T-helper 2 cell treated with Interferon-gamma antibody and Interleukin-4, amounts not matched to agents 5 μg/mL and 100 μg/mL, for 36 hours (primary cell): ENCODE results near the gene TMEM203.
"Not testable (repeated sequence)": the region's sequence is repeated elsewhere in the genome, so short reads cannot be mapped to it uniquely, and the experiment has no call there.

ENCODE experiments used
- DNase-seq: peaks from one replicate; pipeline ENCODE4 v3.0.0; 2021; ENCODE audit warnings: low spot score
- H3K27ac Mint-ChIP-seq: one replicate; pipeline ENCODE4 v1.8.0; 2021; ENCODE audit warnings: mild to moderate bottlenecking, mixed read lengths
- H3K27me3 Mint-ChIP-seq: one replicate; pipeline ENCODE4 v1.8.0; 2021; ENCODE audit warnings: low read depth, mixed read lengths
- H3K36me3 Mint-ChIP-seq: one replicate; pipeline ENCODE4 v1.8.0; 2021; ENCODE audit warnings: low read depth, mixed read lengths
- H3K4me1 Mint-ChIP-seq: one replicate; pipeline ENCODE4 v1.8.0; 2021; ENCODE audit warnings: low read depth, mixed read lengths
- H3K4me3 Mint-ChIP-seq: one replicate; pipeline ENCODE4 v1.8.0; 2022; ENCODE audit warnings: mild to moderate bottlenecking, moderate library complexity, mixed read lengths
- H3K9me3 Mint-ChIP-seq: one replicate; pipeline ENCODE4 v1.8.0; 2021; ENCODE audit warnings: mixed read lengths

TMEM203 gene

DNA sequence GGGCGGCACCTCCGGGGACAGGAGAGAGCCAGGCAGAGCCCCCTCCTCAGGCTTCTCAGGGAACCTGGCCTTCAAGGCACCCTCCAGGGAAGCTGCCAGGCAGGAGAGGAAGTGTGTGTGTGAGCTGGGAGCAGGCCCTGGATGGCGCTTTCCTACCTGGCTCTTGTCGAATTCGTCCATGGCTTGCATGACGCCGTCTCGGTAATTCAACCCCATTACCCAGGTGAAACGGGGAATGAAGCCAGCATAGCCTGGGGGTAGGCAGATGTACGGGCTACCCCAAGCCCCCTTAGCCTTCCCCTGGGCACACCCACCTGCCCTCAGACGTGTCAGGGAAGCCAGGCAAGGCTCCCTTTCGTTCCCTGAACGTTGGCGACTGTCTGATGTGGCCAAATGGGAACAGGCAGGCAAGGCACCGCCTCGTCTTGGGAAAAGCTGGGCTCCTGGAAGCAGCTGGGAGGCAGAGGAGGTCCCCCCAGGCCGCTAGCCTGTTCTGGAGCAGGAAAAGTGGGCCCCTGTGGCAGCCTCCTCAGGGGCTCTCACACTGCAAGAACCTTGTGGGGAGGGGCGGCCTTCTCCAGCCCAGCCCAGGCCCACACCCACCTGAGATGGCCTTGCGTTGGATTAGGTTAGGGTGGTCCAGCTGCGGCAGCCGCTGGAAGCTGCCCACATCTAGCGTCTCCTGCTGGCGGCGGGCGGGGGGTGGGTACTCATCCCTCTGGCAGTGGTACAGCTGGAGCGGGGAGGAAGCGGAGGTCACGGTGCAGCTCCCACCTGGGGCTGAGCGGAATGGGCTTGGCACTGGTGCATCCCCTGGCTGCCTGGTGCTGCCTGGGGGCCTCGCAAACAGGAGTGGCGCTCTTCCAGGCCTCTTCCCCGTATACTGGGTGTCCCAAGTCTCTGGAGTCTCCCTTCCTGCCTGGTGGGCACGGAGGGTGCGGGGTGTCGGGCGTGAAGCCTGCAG lies 39.3 kb upstream of the TMEM203 start:
- no peaks in the 10 kb centered on the region for H3K9me3 Mint-ChIP-seq
- peaks cover 23% of the 10 kb centered on the region for H3K36me3 Mint-ChIP-seq
- no peak for DNase-seq
- peaks cover 2% of the 10 kb centered on the region for H3K27me3 Mint-ChIP-seq
- no peak overlapping the region for H3K27ac Mint-ChIP-seq
- H3K4me1 Mint-ChIP-seq, result peaks cover 14% of the 10 kb centered on the region
- H3K4me3 Mint-ChIP-seq, result no peak overlapping the region

DNA sequence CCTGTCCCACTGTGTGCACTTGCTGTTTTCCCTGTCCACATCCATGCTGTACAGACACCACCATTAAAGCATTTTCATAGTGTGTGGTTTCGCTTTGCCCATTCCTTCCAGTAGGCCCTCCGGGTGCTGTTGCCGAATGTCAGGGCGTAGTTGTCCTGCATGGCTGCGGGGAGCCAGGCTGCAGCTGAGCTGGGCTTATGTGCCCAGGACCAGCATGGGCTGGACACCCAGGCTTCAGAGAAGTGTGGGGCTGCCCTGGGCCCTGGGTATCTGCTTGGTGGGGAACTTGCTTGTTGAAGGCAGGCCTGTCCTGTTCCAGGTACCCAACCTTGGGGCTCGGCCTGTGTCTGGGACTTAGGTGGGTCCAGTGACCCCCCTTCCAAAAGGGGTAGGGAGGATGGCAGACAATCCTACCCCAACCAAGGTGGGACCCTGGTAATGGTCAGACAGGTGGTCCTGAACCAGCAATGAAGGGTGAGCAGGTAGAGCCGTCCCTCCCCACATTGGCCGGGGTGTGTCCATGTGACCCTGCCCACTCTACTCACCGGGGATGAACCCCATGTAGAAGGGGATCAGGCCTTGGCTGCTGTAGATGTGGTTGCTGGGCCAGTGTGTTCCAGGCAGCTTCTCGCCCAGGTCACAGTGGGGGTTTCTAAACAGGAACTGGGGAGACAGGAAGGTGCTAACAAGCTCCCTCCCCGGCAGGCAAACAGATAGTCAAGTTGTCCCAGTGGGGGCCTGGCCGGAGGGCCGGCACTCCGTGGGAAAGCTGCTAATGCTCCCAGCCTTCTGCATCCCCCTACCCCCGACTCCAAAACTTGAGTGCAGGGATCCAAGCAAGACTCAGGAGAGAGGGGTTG lies 38.4 kb upstream of the TMEM203 start:
- Mint-ChIP-seq H3K27ac (no peak overlapping the region), H3K4me1 (peaks cover 17% of the 10 kb centered on the region), H3K4me3 (peak overlapping the region; percentile 89), H3K36me3 (peaks cover 23% of the 10 kb centered on the region), H3K9me3 (no peaks in the 10 kb centered on the region), H3K27me3 (peaks cover 2% of the 10 kb centered on the region)
- no peak for DNase-seq

DNA sequence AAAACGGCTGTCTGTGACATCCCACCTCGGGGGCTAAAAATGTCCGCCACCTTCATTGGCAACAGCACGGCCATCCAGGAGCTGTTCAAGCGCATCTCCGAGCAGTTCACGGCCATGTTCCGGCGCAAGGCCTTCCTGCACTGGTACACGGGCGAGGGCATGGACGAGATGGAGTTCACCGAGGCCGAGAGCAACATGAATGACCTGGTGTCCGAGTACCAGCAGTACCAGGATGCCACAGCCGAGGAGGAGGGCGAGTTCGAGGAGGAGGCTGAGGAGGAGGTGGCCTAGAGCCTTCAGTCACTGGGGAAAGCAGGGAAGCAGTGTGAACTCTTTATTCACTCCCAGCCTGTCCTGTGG lies 37.8 kb upstream of the TMEM203 start:
- not testable (repeated sequence) for H3K27me3 Mint-ChIP-seq, H3K9me3 Mint-ChIP-seq, DNase-seq
- Mint-ChIP-seq H3K4me1 (peaks cover 18% of the 10 kb centered on the region), H3K4me3 (peak overlapping the region; percentile 89), H3K36me3 (peaks cover 23% of the 10 kb centered on the region), H3K27ac (peak overlapping the region; percentile 60)

DNA sequence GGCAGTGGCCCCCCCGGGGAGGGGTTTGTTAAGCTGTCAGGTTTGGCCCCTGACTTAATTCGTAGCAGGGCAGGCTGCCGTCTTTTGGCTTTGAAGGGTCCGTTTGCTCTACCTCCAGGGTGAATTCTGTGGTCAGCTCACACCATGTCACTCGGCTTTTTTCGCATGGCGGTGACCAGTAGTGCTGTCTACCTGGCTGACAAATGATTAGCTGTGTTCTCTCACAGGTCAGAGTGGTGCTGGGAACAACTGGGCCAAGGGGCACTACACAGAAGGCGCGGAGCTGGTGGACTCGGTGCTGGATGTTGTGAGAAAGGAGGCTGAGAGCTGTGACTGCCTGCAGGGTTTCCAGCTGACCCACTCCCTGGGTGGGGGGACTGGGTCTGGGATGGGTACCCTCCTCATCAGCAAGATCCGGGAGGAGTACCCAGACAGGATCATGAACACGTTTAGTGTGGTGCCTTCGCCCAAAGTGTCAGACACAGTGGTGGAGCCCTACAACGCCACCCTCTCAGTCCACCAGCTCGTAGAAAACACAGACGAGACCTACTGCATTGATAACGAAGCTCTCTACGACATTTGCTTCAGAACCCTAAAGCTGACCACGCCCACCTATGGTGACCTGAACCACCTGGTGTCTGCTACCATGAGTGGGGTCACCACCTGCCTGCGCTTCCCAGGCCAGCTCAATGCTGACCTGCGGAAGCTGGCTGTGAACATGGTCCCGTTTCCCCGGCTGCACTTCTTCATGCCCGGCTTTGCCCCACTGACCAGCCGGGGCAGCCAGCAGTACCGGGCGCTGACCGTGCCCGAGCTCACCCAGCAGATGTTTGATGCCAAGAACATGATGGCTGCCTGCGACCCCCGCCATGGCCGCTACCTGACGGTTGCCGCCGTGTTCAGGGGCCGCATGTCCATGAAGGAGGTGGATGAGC lies 37.1 kb upstream of the TMEM203 start:
- Mint-ChIP-seq H3K27me3 (peaks cover 2% of the 10 kb centered on the region), H3K36me3 (peaks cover 23% of the 10 kb centered on the region), H3K27ac (peak overlapping the region; percentile 79), H3K4me3 (peak overlapping the region; percentile 89), H3K4me1 (peaks cover 18% of the 10 kb centered on the region), H3K9me3 (no peaks in the 10 kb centered on the region)
- no peak for DNase-seq

DNA sequence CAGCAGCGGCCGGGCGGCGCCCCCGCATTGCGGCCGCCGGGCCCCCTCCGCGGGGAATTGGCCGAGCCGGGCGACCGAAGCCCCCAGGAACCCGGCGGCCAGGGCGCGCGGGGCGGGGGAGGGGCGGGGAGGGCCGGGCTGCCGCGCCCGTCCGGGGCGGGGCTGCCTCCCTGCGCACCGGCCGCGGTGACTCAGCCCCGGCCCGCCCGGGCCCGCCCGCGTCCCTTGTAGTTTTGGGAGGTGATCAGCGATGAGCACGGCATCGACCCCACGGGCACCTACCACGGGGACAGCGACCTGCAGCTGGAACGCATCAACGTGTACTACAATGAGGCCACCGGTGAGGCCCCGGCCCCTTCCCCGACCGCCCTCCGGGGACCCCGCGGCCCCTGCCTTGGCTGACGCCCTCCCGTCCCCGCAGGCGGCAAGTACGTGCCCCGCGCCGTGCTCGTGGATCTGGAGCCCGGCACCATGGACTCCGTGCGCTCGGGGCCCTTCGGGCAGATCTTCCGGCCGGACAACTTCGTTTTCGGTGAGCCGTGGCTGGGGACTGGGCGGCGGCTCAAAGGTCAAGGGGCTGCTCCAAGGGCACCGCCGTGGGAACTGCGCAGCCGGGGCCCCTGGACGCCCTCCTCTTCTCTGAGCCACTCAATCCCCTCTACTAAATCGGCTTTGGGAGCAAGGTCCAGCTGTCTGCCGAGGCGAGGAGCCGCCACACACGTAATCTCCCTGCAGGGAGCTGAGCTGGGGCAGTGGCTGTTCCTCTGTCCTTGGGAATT lies 36.2 kb upstream of the TMEM203 start:
- Mint-ChIP-seq H3K4me1 (peaks cover 18% of the 10 kb centered on the region), H3K36me3 (peaks cover 23% of the 10 kb centered on the region), H3K4me3 (peak overlapping the region; percentile 89), H3K9me3 (no peaks in the 10 kb centered on the region), H3K27me3 (peaks cover 2% of the 10 kb centered on the region), H3K27ac (peak overlapping the region; percentile 41)
- peak; percentile 43 for DNase-seq

DNA sequence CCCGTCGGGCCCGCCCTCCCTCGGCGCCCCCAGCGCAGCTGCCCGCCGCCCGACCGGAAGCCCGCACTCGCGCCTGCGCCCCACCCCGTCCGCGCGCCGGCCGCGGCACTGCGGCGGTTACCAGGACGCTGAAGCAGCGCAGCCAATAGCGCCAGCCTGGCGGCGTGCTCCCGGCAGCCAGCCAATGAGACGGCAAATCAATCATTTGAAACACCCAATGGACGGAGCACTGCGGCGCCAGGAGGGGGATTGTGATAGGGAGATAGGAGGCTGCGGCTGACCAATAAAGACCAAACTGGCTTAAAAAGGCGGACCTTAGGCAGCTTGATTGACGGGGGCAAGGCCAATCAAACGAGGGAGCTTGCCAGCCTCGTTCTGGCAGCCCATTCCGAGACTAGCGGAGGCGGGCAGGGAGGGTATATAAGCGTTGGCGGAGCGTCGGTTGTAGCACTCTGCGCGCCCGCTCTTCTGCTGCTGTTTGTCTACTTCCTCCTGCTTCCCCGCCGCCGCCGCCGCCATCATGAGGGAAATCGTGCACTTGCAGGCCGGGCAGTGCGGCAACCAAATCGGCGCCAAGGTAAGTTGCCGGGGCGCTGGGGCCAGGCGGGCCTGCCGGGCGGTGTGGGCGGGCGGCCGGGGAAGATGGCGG lies 35.5 kb upstream of the TMEM203 start, which contains the start of gene TUBB4B:
Gene TUBB4B (plus strand): TSS at position 447 of the 649 bp plus-strand sequence. CDS start 74 bp downstream, at position 521.
- Mint-ChIP-seq H3K4me1 (peaks cover 18% of the 10 kb centered on the region), H3K9me3 (no peaks in the 10 kb centered on the region), H3K36me3 (peaks cover 23% of the 10 kb centered on the region), H3K27ac (peak within 1 kb of the TSS; percentile 94), H3K27me3 (peaks cover 2% of the 10 kb centered on the region), H3K4me3 (peak within 1 kb of the TSS; percentile 93)
- DNase-seq, result peak; percentile 99

DNA sequence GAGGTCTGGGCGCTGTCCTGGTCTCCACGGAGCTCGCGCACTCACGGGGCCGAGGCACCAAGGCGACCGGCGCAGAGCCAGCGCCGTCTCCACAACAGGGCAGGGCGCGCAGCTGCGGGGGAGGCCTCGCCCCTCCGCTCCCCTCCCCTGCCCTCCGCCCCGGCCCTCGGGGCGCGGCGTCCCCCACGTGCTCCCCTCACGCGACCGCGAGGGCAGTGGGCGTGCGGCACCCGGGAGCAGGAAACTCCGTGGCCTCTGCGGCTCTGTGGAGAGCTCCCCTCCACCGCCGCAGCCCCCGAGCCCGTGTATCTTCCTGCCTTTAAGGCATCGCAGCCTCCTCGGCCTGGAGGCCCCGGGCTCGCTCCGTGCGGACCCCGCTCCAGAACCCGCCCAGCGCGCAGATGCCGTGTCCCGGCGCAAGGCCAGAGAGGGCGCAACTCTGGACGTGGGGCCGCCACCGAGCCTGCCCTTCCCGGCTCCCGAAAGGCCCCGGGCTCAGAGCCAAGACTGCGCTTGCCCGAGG lies 34.9 kb upstream of the TMEM203 start:
- Mint-ChIP-seq H3K27ac (peak overlapping the region; percentile 71), H3K4me3 (peak overlapping the region; percentile 78), H3K36me3 (peaks cover 23% of the 10 kb centered on the region), H3K9me3 (no peaks in the 10 kb centered on the region), H3K27me3 (peaks cover 2% of the 10 kb centered on the region), H3K4me1 (peaks cover 18% of the 10 kb centered on the region)
- peak; percentile 77 for DNase-seq

DNA sequence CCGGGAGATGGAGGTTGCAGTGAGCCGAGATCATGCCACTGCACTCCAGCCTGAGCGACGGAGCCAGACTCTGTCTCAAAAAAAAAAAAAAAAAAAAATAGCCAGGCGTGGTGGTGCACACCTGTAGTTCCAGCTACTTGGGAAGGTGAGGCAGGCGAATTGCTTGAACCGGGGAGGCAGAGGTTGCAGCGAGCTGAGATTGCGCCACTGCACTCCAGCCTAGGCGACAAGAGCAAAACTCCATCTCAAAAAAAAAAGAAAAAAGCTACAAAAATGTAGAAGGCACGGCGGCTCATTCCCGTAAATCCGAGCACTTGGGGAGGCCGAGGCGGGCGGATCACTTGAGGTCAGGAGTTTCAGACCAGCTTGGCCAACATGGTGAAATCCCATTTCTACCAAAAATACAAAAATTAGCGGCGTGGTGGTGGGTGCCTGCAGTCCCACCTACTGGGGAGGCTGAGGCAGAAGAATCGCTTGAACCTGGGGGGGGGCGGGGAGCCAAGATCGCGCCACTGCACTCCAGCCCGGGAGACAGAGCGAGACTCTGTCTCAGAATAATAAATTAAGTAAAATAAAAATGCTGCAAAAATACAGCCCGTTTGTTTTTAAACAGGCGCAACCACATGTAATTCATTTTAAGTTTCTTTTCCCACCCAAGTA lies 34.2 kb upstream of the TMEM203 start:
- peak overlapping the region; percentile 78 for H3K4me3 Mint-ChIP-seq
- H3K27me3 Mint-ChIP-seq, H3K9me3 Mint-ChIP-seq, DNase-seq: not testable (repeated sequence)
- peaks cover 18% of the 10 kb centered on the region for H3K4me1 Mint-ChIP-seq
- H3K36me3 Mint-ChIP-seq, result peaks cover 23% of the 10 kb centered on the region
- H3K27ac Mint-ChIP-seq, result peak overlapping the region; percentile 71

DNA sequence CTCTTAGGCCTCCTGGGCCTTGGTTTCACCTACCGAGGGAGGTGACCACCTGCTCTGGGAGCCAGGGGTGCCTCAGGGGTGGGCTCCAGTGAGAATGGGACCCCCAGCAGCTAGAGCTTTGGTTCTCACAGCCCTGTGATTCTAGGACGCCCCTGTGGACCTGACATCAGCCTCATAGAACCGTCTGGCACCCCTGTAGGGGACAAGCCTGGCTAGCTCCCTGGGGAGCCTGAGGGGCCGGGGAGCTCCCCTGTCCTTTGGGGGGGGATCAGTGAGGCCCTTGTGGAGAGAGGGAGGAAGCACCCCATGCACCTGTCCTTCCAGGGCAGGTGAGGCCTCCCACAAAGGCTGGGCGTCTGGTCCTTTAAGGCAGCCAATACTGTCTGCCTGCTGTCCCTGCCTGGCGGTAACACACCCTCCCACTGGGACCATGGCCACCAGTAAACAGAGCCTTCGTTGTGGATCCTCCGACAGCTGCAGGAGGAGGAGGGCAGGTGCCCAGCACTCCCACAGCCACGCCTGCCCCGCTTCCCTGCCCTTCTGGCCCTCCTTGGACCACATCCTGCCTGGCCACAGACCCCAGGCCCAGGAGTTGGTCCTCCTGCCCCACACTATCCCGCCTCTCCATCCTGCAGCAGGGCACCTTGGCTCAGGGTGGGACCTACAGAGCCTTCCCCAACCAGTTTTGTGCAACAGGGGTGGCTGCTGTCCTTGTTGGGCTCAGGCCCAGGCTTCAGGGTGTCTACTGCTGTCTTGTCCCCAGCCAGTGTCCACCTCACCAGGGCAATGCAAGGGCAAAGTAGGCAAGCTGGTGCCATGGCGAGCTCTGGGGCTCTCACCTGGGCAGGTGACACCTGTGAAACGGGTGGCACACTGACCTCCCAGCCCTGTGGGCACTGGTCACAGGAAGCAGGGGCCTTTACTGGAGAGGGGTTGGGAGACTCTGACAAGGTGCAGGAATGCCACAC lies 32.6 kb upstream of the TMEM203 start:
- H3K27me3 Mint-ChIP-seq, result peaks cover 2% of the 10 kb centered on the region
- no peaks in the 10 kb centered on the region for H3K9me3 Mint-ChIP-seq
- peaks cover 16% of the 10 kb centered on the region for H3K36me3 Mint-ChIP-seq
- H3K4me3 Mint-ChIP-seq, result no peak overlapping the region
- DNase-seq, result no peak
- H3K4me1 Mint-ChIP-seq, result peaks cover 15% of the 10 kb centered on the region
- H3K27ac Mint-ChIP-seq, result no peak overlapping the region

DNA sequence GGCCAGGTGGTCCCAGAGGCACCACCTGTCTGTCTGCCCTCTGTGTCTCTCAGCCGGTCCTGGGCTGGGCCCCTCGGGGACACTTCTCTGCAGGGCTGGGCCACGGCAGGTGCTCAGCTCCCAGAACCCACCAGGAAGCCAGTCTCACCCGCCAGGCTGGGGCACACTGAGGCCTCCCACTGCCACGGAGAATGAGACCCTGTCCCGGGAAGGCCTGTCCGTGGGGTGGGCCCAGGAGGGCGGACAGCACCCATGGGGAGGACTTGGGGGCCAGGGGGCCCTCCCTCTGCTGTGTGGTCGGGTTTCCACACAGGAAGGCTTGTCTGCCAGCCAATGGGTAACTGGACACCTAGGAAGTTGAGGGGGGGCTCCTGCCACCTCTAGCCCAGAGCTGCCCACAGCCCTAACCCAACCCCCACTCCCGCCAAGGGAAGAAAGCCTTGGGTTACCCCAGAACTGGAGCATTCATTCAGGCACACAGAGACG lies 31.5 kb upstream of the TMEM203 start:
- H3K4me3 Mint-ChIP-seq, result no peak overlapping the region
- DNase-seq, result no peak
- H3K36me3 Mint-ChIP-seq, result peaks cover 5% of the 10 kb centered on the region
- peaks cover 7% of the 10 kb centered on the region for H3K4me1 Mint-ChIP-seq
- no peak overlapping the region for H3K27ac Mint-ChIP-seq
- H3K9me3 Mint-ChIP-seq, result no peaks in the 10 kb centered on the region
- peaks cover 2% of the 10 kb centered on the region for H3K27me3 Mint-ChIP-seq
